ENCODE results near the gene KCNQ2. TPM values are rescaled to one million over a fixed set of nuclear protein-coding genes. Genes with fewer than 3 reads are reported as not detected.
A peak's percentile ranks its signal among the peaks of the same experiment; 100 is the strongest.

KCNQ2 gene
- total RNA-seq, 1 donor from 2014 or later = not detected

DNA sequence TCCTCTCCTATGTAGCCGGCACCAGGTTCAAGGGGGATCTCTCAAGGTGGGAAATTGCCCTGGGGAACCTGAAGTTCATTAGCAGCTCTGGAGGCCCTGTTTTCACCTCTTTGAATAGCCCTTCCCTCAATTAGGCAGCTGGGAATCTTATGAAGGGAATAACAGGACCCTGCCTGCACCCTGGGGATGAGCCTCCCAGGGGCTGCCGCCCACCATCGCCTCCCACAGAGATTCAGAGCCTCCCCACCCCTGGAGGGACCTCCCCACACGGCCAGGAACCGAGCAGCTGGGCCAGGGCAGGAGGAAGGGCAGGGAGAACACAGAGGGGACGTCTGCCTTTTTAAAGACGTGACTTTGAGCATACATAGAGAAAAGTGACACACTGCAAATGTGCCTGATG lies 31.1 kb upstream of the KCNQ2 start:
- intact Hi-C loops (cut with DNase I) = no loop called here
- DNase-seq (ENCODE audit: low spot score) (no peak), ATAC-seq (no peak)

DNA sequence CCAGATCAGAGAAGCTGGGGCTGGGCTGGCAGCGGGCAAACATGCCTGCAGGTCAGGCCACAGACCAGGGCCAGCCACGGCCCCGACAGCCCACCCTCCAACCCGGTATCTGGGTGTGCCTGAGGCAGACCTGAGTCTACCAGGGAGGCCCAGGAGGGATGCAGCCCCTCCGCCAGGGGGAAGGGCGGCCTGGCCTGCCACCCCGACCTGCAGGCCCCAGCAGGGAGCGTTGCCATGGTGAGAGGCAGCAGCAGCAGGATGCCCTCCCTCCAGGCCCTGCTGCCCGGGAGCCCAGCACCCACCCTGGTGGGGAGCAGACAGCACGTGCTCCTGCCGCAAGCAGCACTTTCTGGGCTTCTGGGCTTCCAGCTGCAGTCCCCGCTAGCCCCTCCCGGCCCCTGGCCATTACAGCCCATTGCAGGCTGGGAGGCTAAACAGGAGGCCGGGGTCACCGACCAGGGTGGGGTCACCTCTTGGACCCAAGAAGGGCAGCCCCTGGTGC lies 30.3 kb upstream of the KCNQ2 start:
- DNase-seq (ENCODE audit: low spot score) (no peak), ATAC-seq (no peak)
- intact Hi-C loops (cut with DNase I) = no loop called here

DNA sequence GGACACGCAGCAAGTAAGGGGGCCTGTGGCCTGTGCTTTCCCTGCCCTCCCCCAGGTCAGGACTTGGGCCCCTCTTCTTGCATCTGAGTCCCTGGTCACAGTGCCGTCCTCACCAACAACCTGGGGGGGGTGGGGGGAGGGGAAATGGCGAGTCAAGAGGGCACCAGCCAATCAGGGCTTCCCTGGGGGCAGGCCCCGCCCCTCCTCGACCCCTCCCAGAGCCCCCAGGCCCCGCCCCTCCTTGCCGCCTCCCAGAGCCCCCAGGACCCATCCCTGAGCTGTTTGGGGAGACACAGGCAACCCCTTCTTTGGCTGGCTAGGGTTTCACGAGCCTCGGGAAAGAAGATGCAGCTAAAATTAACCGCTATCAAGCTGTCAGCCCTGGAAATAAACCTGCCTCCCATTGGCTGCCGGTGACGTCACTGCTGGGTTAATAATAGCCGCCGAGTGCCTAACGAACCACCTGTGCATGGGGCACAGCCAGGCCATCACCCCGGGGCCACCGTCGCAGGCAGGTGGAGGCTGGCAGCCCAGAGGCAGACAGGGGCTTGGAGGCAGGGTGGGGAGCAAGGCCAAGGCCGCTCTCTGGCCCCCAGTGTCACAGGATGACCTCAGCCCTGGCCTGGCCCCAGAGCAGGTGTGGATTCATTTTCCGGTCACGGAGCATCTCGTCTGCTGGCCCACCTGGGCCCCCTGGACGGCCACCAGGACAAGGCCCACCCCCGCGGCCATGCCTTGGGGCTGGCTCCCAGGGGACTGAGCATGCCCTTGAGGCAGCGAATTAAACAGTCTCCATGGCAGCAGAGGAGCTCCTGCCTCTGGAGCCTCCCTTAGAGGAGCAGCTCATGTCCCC lies 29.6 kb upstream of the KCNQ2 start:
- ATAC-seq (no peak), DNase-seq (ENCODE audit: low spot score) (no peak)
- intact Hi-C loops (cut with DNase I) = no loop called here

DNA sequence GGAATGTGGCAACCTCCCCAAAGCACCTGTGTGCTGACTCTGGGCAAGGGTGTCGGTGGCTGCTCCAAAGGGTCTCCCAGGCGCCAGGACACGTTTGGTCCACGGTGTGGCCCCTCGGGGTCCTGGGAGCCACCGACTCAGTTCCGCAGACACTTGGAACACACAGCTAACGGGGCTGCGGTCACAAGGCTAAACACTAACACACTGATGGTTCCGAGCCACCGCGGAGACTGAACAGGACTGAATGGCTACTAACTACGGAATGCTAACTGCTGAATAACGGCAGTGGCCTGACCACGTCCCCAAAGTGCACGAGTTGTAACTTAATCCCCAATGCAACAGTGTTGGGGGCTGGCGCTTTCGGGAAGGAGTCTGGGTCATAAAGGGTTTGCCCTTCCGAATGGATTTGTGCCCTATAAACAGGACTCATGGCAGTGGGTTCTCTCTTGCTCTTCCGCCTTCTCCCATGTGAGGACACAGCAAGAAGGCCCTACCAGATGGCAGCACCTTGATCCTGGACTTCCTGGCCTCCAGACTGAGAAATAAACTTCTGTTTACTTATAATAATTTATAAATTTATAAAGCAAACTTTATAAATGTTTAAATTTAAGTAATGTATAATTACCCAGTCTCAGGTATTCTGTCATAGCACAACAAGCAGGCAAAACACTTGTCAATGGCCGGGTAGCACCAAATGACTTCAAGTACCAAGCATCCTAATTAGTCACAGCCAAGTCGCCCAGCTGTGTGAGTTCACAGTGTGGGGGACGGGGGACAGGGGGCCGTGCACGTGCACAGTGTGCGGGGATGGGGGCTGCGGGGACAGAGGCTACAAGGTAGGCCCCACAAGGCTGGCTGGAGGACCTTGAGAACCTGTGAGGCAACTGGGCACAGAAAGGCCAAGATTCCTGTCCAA lies 28.7 kb upstream of the KCNQ2 start:
- ATAC-seq = no peak
- intact Hi-C loops (cut with DNase I) = no loop called here

DNA sequence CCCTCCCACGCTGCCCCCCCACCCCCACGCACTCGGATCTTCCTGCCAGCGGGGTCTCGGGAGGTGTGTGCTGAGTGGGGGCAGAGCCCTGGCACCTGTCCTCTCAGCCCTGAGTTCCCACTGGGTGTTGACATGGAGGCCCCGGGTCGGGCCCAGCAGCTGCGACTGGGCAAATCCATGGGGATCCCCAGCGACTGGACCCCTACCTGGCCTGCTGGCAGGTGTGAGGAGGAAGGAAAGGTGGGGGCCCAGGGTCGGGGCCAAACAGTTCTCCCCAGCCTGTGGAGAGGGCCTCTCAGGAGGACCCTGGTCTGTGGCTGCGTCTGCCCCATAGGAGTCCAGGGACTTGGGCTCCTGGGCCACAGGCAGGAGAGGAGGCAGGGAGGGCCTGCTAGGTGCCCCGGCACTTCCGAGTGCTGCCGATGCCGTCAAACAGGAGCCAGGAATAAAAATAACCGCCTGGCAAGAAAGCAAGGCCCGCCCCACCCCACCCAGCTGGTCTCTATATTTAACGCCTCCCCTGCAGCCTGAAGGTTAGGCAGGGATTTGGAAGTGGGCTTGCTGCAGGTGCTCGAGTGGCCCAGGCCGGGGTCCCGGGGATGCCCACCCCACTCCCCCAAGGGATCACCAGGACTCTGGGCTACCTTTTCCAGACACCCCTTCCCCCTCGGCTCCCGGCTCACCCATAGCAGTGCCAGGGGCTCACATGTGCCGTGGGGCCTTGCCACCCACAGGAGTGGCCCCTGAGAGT lies 27.9 kb upstream of the KCNQ2 start:
- DNase-seq (ENCODE audit: low spot score) (no peak), ATAC-seq (no peak)
- intact Hi-C loops (cut with DNase I) = no loop called here

More for the DNA sequence above, 28.7 kb upstream of the KCNQ2 start:
- DNase-seq (ENCODE audit: low spot score) = no peak

DNA sequence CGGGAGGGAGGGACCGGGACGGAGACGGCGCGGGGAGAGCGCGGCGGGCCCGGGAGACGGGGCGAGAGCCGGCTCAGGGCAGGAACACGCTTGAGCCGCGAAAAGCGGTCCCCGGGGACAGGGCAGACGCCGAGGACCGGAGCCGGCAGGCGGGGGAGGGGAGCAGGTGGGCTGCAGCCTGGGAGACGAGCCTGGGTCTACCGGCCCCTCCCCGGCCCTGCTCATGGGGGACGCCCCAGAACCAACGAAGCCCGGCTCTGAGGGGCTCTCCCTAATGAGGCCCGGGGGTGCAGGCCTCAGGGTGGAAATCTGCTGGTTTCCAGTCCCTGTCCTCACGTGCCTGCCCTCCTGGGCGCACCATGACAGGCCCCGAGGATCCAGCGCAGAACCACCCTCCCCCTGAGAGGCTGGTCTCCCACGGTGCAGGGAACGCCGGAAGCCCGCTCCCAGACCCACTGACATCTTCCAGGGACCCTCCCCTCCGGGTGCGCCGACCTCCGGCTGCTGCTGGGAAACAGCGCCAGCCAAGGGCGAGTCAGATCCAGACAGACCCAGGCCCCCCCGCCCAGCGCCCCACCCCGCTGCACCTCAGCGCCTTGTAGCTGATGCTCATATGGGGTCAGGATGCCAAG lies 27.0 kb upstream of the KCNQ2 start:
- no peak for DNase-seq (ENCODE audit: low spot score)
- no peak for ATAC-seq
- intact Hi-C loops (cut with DNase I) = no loop called here

DNA sequence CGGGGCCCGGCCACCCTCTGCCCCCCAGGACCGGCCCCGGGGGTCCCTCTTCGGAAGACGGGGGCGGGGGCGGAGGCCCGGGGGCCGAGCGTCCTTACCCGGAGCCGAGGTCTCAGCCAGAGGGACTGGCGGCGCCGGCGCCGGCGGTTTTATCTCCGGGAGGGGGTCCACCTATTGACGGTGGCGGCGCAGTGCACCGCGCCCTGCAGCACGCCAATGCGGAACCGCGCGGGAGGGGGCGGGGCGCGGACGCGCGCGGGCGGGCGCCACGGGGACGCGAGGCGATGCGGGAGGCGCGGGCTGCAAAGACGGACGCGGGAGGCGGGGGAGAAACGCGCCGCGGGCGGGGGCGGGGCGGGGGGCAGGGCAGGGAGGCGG lies 26.5 kb upstream of the KCNQ2 start, which contains the start of gene EEF1A2:
Gene EEF1A2, minus strand, starts transcription at position 124 of the 378 bp plus-strand sequence. CDS start 1,320 bp downstream, outside the sequence.
- DNase-seq (ENCODE audit: low spot score) = no peak
- intact Hi-C loops (cut with DNase I) = no loop called here
- no peak for ATAC-seq

DNA sequence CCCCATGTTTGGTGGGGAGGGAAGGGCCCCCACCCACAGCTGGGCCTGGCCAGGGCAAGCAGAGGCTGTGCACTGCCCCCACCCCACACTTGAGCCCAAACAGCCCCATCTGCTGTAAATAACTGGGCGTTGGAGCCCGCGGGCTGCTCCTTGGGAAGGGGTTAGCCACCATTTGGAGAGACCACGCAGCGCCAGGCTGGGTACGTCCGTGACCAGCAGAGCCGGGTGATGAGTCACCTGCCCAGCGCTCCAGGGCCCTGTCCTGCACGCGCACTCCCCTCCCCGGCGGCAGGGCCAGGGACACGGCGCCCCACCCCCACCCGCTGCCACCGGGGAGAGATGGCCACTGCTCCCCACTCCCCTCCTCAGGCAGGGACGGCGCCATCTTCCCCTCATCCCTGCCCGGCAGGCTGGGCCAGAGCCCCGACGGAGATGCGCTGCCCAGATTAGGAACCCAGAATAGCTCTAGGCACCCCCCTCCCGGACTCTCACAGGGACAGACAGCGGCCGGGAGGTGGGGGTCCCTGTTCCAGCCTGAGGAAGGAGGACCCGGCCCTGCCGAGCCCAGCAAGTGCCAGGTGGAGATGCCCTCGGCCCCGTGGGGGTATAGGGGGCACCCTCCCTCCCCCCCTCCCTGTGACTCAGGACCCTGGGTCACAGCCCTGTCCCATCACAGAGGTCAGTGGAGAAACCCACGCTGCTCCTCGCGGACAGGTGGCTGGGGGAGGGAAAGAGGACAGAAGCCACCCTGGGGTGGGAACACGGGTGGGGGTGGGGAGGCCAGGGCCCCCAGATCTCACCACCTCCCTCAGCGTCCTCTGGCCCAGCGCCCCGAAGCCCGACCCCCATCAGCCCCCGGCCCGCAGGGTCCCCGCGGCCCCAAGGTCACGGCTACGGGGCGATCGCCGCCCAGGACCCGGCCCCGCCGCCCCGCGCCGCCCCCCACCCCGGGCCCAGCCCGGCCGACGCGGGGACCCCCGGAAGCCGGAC lies 25.8 kb upstream of the KCNQ2 start:
- DNase-seq (ENCODE audit: low spot score) (no peak), ATAC-seq (no peak)
- intact Hi-C loops (cut with DNase I) = no loop called here

DNA sequence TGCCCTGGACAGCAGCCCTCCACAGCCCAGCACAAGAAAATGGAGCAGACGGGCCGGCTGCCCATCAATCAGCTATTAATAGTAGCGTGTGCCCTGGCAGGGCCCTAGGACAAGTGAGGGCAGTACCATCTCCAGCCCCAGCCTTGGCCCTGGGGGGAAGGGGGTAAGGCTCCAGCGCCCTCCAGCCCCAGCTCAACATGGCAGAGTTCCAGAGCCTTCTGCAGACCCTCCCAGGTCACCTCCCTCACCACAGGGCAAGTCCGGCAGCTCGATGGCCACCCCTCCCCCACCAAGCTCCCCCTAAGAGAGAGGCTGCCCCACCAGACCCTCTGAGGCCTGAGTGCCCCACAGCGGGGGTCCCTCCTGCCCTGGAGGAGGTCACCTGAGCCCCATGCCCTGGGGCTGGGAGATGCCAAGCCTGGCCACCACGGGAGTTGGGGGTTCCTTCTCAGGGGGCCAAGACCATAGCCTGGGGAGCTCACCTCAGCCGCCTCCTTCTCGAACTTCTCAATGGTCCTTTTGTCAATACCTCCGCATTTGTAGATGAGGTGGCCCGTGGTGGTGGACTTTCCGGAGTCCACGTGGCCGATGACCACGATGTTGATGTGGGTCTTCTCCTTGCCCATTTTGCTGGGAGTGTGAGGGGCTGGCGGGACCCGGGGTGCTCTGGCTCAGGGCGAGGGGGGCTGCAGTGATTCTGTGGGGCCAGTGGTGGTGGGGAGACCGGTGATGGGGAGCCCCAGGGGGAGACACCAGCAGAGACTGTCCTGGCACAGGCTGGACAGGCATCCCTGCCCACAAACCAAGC lies 24.9 kb upstream of the KCNQ2 start:
- intact Hi-C loops (cut with DNase I) = no loop called here
- DNase-seq (ENCODE audit: low spot score) (no peak), ATAC-seq (no peak)

DNA sequence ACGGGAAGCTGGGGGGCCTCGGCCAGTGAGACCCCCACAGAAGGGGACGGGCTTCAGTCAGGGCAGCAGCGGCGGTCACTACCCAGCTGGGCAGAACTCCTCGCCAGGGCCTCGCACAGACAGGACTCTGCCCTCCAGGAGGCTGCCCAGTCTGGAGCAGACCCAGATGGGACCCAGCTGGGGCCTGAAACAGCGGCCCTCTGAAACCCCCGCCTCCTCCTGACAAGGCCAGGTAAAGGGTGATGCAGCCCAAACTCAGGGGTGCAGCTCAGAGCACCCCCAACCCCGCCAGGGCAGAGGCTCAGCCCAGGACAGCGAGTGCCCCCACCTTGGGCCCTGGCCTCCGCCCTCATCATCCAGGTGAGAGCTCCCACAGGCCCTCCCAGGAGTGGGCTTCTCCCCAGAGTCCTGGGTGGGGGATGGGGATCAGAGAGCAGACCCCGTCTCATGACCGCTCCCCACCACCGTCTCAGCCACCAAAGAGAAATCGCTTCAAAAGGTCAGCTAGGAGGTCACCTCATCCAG lies 24.2 kb upstream of the KCNQ2 start:
- intact Hi-C loops (cut with DNase I) = no loop called here
- DNase-seq (ENCODE audit: low spot score) = no peak
- peak; percentile 12 for ATAC-seq

DNA sequence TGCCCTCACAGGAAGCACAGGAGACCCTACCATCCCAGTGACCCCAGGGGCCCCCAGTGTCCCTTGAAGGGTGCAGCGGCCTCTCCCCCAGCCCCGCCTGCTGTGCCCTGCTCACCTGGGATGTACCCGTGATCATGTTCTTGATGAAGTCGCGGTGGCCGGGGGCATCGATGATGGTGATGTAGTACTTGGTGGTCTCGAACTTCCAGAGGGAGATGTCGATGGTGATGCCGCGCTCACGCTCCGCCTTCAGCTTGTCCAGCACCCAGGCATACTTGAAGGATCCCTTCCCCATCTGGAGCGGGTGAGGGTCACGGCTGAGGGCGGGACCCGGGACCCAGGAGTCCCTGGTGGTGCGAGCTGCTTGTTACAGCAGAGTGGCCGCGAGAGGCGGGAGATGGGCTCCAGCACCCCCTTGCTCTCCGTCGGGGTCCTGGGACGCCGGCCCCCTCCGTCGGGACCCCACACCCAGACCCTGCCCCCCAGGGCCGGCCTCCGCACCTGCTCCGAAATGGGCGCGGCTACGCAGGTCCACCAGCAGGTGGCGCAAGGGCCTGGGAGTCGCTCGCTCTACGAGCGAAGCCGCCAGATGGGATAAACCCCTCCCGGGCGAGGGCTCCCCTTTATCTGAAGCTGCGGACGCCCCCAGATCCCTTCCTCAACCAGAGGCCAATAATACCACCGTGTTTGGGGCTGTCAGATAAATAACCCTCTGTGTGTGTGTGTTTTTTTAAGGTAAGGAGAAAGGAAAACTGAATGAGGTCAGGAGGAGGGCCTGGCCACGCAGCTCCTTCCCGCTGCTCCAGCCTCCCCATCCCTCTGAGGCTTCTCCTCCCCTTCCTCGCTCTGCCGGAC lies 23.5 kb upstream of the KCNQ2 start:
- intact Hi-C loops (cut with DNase I) = no loop called here
- DNase-seq (ENCODE audit: low spot score) (peak; percentile 86), ATAC-seq (peak; percentile 76)

DNA sequence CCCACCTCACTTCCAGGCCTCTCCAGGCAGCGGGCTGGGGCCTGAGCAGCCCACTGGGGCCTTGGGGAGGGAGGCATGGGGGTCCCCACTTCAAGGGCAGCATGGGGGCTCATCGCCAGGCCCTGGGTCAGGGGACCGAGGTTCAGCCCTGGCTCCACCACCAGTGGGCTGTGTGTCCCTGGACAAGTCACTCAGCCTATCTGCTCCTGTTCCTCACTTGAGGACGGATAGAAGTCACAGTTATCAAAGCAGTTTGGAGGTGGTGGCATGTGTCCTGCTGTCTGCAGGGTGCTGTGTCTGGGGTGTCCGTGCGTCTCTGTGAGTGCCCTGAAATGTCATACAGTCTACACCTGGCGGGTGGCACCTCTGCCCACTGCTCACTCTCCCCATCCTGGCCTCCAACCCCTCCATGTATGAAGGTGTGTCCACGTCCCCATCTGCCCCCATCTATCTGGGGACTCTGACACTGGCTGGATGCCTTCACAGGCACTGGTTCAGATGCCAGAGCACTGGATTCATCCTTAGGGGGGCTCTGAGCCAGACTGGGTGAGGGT lies 22.8 kb upstream of the KCNQ2 start:
- intact Hi-C loops (cut with DNase I) = no loop called here
- DNase-seq (ENCODE audit: low spot score) = no peak
- ATAC-seq = no peak

DNA sequence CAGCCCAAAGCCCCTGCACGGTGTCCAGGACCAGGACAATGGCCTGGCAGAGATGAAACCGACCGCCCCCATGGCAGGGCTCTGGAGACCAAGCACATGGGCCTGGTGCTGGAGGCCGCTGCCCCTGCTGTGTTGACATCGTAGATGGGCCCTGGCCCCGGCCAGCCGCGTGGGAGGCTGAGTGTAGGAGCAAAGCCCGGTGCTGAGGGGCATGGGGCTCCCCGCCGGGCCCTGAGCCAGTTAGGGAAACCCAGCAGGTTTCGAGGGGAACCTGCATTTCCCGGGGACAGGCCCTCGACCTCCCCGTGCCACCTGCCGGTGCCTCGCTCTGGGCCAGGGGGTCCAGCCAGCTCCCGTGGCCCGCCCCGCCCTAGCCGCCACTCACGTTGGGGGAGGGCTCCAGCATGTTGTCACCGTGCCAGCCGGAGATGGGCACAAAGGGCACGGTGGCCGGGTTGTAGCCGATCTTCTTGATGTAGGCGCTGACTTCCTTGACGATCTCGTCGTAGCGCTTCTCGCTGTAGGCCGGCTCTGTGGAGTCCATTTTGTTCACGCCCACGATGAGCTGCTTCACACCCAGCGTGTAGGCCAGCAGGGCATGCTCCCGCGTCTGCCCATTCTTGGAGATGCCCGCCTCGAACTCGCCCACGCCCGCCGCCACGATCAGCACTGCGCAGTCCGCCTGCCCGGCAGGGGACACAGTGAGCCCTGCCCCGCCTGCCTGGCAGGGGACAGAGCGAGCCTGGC lies 22.1 kb upstream of the KCNQ2 start:
- no peak for DNase-seq (ENCODE audit: low spot score)
- intact Hi-C loops (cut with DNase I) = no loop called here
- ATAC-seq = no peak

DNA sequence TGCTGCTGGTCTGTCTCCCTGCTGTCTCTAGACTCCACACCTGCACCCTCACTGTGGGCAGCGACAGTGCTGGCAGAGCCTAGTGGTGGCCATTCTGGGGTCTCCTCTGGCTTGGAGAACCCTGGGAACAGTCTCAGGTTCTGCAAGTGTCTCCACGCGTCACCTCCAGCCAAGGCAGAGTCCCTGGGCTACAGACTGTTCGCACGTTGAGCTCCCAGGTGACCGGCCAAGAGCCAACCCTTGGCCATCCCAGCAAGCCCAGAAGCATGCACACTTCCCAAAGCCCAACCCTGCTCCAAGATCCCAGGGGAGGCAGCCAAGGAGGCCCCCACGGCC lies 21.6 kb upstream of the KCNQ2 start:
- ATAC-seq = no peak
- no peak for DNase-seq (ENCODE audit: low spot score)
- intact Hi-C loops (cut with DNase I) = no loop called here

DNA sequence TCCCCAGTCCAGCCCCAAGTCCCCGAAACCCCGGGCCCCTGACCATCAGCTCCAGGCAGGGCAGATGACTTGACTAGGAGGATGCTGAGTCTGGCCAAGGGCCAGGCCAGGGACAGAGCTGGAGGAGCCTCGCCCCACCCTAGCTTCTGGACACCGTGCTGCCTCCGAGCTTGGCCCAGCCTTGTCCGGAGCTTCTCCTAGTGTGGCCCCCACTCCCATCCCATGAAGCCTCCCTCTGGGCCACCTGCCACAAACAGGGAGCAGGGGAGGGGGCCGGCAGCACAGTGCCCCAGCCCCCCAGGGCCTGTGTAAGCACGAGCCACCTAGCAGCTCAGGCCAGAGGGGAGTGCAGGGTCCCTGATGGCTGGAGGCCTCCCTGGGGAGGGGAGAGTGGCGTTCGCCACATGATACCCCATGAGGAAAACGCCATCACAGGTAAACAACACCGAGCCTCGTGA lies 21.1 kb upstream of the KCNQ2 start:
- ATAC-seq (no peak), DNase-seq (ENCODE audit: low spot score) (no peak)
- intact Hi-C loops (cut with DNase I) = no loop called here

All from sciatic nerve (tissue), 2 donors.